BJ (cell line): ENCODE data around the gene PHKB. TPM values are rescaled to one million over a fixed set of nuclear protein-coding genes. Genes with fewer than 3 reads are reported as not detected.

Experiments used
- CTCF ChIA-PET: fragments of 350-600 bp; formaldehyde crosslinking; extraction: SDS; loops from one replicate; lab custom pipeline; 2021; ENCODE audit warnings: antibody characterized with exemption, inconsistent platforms; lab: Yijun Ruan, JAX
- POLR2A ChIA-PET: fragments of 300-600 bp; sonication (Branson Sonifier 250); formaldehyde crosslinking; extraction: SDS; loops from one replicate; lab custom pipeline; 2021; ENCODE audit warnings: antibody characterized with exemption; lab: Charles Lee
- DNase-seq: peaks from one replicate; pipeline ENCODE4 v3.0.0-alpha.2; 2011; ENCODE audit warnings: low read depth
- H3K27me3 ChIP-seq: 2 replicates; pipeline ENCODE4 v1.6.0; 2011; ENCODE audit warnings: low read length; ENCODE audit not compliant: control insufficient read depth, insufficient read depth
- H3K36me3 ChIP-seq: 2 replicates; pipeline ENCODE4 v1.5.1; 2011; ENCODE audit warnings: low read length; ENCODE audit not compliant: control insufficient read depth, insufficient read depth
- H3K4me3 ChIP-seq: 2 replicates; pipeline ENCODE4 v1.5.1; 2011; ENCODE audit warnings: low read depth, mild to moderate bottlenecking, control low read depth, low read length
- polyA plus RNA-seq: library from polyadenylated mRNA; depleted of rRNA; stranded (reverse); fragments of >200 nt; gene quantifications from 2 replicates; pipeline ENCODE4 v1.2.3, GENCODE V29; 2011
- TF ChIP-seq, protein P1 (sequence below): IDR thresholded peaks from 2 replicates; pipeline ENCODE4 v1.5.1; 2011; ENCODE audit warnings: low read depth, mild to moderate bottlenecking, control low read depth, inconsistent platforms, low read length, moderate library complexity; ENCODE audit not compliant: insufficient read depth

Gene PHKB
- polyA plus RNA-seq, 1 experiment: 44.9 TPM

DNA sequence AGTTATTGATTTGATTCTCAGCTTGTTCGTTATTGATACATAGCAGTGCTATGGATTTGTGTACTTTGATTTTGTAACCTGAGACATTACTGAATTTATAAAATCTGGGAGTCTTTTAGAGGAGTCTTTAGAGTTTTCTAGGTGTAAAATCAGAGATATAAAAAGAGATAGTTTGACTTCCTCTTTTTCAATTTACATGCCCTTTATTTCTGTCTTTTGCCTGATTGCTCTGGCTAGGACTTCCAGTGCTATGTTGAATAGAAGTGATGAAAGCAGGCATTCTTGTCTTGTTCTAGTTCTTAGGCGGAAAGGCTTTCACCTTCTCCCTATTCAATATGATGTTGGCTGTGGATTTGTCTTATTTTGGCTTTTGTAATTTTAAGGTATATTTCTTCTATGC, 106.2 kb downstream of the PHKB start:
- CTCF ChIA-PET: no interaction called here
- POLR2A ChIA-PET: no interaction called here
- Histone ChIP-seq H3K27me3 (no peaks in the 10 kb centered on the region), H3K4me3 (no peak overlapping the region), H3K36me3 (no peaks in the 10 kb centered on the region)
- TF ChIP-seq, protein P1, sequence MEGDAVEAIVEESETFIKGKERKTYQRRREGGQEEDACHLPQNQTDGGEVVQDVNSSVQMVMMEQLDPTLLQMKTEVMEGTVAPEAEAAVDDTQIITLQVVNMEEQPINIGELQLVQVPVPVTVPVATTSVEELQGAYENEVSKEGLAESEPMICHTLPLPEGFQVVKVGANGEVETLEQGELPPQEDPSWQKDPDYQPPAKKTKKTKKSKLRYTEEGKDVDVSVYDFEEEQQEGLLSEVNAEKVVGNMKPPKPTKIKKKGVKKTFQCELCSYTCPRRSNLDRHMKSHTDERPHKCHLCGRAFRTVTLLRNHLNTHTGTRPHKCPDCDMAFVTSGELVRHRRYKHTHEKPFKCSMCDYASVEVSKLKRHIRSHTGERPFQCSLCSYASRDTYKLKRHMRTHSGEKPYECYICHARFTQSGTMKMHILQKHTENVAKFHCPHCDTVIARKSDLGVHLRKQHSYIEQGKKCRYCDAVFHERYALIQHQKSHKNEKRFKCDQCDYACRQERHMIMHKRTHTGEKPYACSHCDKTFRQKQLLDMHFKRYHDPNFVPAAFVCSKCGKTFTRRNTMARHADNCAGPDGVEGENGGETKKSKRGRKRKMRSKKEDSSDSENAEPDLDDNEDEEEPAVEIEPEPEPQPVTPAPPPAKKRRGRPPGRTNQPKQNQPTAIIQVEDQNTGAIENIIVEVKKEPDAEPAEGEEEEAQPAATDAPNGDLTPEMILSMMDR: no peak
- DNase-seq: no peak

DNA sequence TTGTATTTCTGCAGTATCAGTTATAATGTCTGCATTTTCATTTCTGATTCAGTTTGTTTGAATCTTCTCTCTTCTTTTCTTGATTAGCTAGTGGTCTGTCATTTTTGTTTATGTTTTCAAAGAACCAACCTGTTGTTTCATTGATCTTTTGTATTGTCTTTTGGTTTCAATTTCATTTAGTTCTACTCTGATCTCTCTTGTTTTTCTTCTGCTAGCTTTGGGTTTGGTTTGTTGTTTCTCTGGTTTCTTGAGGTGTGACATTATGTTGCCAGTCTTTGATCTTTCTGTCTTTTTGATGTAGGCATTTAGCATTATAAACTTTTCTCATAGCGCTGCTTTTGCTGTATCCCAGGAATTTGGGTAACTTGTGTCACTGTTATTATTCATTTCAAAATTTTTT, 107.2 kb downstream of the PHKB start:
- POLR2A ChIA-PET: no interaction called here
- TF ChIP-seq, protein P1: no peak
- Histone ChIP-seq H3K27me3 (no peaks in the 10 kb centered on the region), H3K36me3 (no peaks in the 10 kb centered on the region), H3K4me3 (no peak overlapping the region)
- no peak for DNase-seq
- CTCF ChIA-PET: no interaction called here

DNA sequence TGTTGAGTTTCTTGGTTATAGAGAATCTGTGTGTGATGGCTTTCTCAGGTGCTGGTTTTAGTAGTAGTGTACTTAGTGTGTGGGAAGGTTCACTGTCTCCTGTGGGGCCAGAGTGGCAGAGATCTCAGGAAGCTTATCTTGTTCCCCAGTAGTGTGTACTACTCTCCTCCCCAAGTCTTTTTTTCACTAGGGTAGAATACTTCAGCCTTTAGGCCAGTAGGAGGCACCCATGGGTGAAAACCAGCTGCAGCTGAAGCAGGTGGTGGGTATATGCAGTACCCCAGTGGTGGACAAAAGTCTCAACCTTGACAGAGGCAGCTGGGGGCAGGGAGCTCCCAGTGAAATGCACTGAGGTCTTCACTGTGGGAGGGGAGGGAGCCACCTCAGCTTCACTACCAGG, 109.9 kb downstream of the PHKB start:
- POLR2A ChIA-PET: no interaction called here
- CTCF ChIA-PET: no interaction called here

DNA sequence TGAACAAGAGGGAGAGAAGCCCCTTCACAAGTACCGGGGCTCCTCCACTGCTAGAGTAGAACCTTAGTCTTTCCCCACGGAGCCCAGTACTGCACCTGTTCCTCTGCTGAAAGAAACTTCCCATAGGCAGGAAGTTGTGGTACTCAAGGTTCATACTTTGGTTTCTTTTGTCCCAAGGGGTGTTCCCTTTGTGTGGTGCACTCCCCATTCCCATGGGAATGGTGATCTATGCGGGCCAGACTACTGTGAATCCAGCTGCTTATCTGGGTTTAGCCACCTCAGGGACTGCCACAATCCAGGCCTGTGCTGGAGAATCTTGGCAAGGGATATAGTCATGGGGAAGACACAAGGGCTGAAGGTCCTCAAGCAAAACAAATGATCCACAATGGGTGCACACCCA, 110.6 kb downstream of the PHKB start:
- no peaks in the 10 kb centered on the region; the same call in 1 of the 2 replicates for H3K36me3 ChIP-seq
- H3K27me3 ChIP-seq: no peaks in the 10 kb centered on the region
- POLR2A ChIA-PET: no interaction called here
- CTCF ChIA-PET: interaction anchor here (1.5 kb wide), 1 partner anchor 8 kb away, joined by 3 read pairs; no protein-coding TSS in a partner anchor
- no peak for DNase-seq
- TF ChIP-seq, protein P1: no peak
- no peak overlapping the region for H3K4me3 ChIP-seq

More for the DNA sequence above, 109.9 kb downstream of the PHKB start:
- no peak for DNase-seq
- no peaks in the 10 kb centered on the region for H3K27me3 ChIP-seq
- no peaks in the 10 kb centered on the region; the same call in 1 of the 2 replicates for H3K36me3 ChIP-seq
- no peak overlapping the region for H3K4me3 ChIP-seq
- TF ChIP-seq, protein P1: no peak

DNA sequence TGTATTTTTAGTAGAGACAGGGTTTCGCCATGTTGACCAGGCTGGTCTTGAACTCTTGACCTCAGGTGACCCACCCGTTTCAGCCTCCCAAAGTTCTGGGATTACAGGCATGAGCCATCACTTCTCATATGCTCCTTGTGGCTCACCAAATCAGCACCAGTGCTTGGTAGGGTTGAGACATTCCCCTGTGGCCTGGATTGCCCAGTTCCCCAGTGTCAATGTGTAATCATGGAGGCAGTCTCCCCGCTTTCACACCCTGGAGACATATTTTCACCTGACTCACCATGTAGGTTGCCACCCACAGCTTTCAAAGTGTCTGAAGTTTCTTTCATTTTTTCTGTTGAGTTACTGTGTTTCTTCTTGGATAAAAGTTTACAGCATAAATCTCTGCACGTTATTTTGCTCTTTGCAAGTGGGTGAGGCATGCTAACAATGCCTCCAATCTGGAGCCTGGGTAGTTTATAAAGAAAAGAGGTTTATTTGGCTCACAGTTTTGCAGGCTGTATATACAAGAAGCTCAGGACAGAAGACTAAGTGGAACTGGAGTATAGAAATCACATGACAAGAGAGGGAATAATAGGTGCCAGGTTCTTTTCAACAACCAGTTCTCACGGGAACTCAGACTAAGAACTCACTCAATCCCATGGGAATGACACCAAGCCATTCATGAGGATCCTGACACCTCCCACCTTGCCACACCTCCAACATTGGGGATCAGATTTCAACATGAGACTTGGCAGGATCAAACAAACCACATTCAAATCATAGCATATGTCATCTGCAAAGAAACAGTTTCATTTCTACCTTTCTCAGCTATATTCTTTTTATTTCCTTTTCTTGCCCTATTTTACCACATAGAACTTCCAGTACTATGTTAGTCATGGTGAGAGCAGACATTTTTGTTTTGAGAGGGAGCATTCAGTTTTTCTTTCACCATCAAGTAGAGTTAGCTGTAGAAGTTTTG, 113.2 kb downstream of the PHKB start:
- DNase-seq: no peak
- Histone ChIP-seq H3K4me3 (no peak overlapping the region), H3K27me3 (no peaks in the 10 kb centered on the region), H3K36me3 (no peaks in the 10 kb centered on the region; the same call in 1 of the 2 replicates)
- ChIA-PET POLR2A (no interaction called here), CTCF (interaction anchor here (1.2 kb wide), 1 partner anchor 8 kb away, joined by 4 read pairs; no protein-coding TSS in a partner anchor)
- TF ChIP-seq, protein P1: no peak
